ENCODE results near the gene ICE1. TPM values are rescaled to one million over a fixed set of nuclear protein-coding genes. Genes with fewer than 3 reads are reported as not detected.

ICE1 gene
- total and polyA plus RNA-seq, 7 experiments from 2014 or later: 17.2 to 47.6 (median 32.4) TPM

DNA sequence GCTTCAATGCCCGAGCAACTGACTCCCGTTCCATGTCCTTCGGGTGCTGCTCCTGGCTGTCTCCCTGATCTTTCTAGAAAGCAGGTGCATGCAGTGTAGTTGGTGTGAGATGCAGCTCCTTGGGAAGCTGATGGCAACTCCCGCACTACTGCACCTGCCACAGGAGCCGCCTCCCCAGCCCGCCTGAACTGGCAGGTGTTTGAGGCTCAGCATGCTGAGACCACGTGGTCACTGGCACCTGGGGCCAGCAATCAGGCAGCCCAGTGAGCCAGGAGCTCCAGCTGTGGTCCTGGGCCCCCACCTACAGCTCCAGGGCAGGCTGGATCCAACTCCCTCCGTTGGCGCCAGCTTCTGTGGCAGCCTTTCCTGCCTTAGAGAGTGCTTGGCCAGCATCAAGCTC is 111.5 kb downstream of the ICE1 start:
- H3K4me3 Mint-ChIP-seq: no peak overlapping the region
- POLR2A ChIA-PET: no interaction called here

DNA sequence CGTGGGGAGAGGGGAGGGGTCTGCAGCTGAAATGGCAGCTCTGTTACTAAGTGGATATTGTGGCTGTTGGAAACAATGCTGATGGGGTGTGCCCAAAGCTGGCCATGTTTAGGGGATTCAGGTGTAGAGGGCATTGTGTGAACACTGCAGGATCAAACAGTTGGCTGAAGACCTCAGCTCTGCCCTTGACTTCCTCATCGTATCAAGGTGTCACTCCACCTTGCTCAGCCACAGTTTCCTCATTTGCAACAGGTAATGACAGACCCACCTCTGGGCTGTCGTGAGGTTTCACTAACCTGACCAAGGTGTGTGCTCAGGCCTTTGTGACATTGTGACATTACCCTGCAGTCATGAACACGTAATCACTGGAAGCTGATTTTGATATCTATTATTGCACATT is 111.9 kb downstream of the ICE1 start:
- Histone ChIP-seq H3K4me1 (ENCODE audit: control insufficient read depth in 2 of 2, insufficient read depth in 2 of 2, low read length in 2 of 2) (no peaks in the 10 kb centered on the region), H3K27me3 (ENCODE audit: control insufficient read depth in 2 of 2, insufficient read depth in 2 of 2, low read length in 2 of 2) (no peaks in the 10 kb centered on the region), H3K4me3 (ENCODE audit: low read length) (no peak overlapping the region), H3K36me3 (ENCODE audit: control insufficient read depth in 2 of 3, insufficient read depth in 3 of 3, low read length in 3 of 3) (no peaks in the 10 kb centered on the region), H3K27ac (ENCODE audit: low read depth, low read length) (no peak overlapping the region), H3K9me3 (ENCODE audit: control insufficient read depth in 2 of 3, low read length in 3 of 3) (no peaks in the 10 kb centered on the region)
- Mint-ChIP-seq H3K27ac (no peak overlapping the region), H3K27me3 (peaks cover 12 to 28% (median 20%) of the 10 kb centered on the region in 5 donors), H3K9me3 (peaks cover 0 to 7% (median 0%) of the 10 kb centered on the region in 11 donors), H3K4me3 (no peak overlapping the region), H3K4me1 (peaks cover 0 to 5% (median 0%) of the 10 kb centered on the region in 7 donors), H3K36me3 (peaks cover 0 to 6% (median 0%) of the 10 kb centered on the region in 5 donors)
- ATAC-seq (no peak), DNase-seq (no peak)
- intact Hi-C loops (cut with micrococcal nuclease): no loop called here
- ChIA-PET POLR2A (no interaction called here), CTCF (no interaction called here)

More for the DNA sequence above, 111.5 kb downstream of the ICE1 start:
- H3K27ac Mint-ChIP-seq: no peak overlapping the region
- Histone ChIP-seq H3K4me3 (ENCODE audit: low read length) (no peak overlapping the region), H3K36me3 (ENCODE audit: control insufficient read depth in 2 of 3, insufficient read depth in 3 of 3, low read length in 3 of 3) (no peaks in the 10 kb centered on the region), H3K9me3 (ENCODE audit: control insufficient read depth in 2 of 3, low read length in 3 of 3) (no peaks in the 10 kb centered on the region), H3K27me3 (ENCODE audit: control insufficient read depth in 2 of 2, insufficient read depth in 2 of 2, low read length in 2 of 2) (no peaks in the 10 kb centered on the region), H3K4me1 (ENCODE audit: control insufficient read depth in 2 of 2, insufficient read depth in 2 of 2, low read length in 2 of 2) (no peaks in the 10 kb centered on the region), H3K27ac (ENCODE audit: low read depth, low read length) (no peak overlapping the region)
- H3K4me1 Mint-ChIP-seq: peaks cover 0 to 5% (median 0%) of the 10 kb centered on the region in 7 donors
- intact Hi-C loops (cut with micrococcal nuclease): no loop called here
- CTCF ChIA-PET: no interaction called here
- H3K27me3 Mint-ChIP-seq: peaks cover 12 to 28% (median 20%) of the 10 kb centered on the region in 5 donors
- ATAC-seq: no peak
- peaks cover 0 to 6% (median 0%) of the 10 kb centered on the region in 5 donors for H3K36me3 Mint-ChIP-seq
- no peak for DNase-seq
- peaks cover 0 to 7% (median 1%) of the 10 kb centered on the region in 11 donors for H3K9me3 Mint-ChIP-seq

DNA sequence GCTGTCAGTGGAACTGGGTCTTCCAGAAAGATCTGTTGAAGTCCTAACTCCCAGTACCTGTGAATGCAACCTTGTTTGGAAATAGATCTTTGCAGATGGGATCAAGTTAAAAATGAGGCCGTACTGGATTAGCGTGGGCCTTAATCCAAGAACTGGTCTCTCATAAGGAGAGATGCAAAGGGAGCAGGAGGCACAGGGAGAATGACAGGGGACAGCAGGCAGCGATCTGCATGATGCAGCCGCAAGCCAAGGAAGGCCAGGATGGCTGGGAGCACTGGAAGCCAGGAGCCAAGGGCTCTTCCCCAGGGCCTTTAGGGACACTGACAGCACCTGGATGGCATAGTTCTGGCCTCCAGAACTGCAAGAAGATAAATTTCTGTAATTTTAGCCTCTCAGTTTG is 114.4 kb downstream of the ICE1 start:
- Mint-ChIP-seq H3K4me3 (no peak overlapping the region), H3K36me3 (peaks cover 0 to 3% (median 0%) of the 10 kb centered on the region in 5 donors), H3K4me1 (peaks cover 0 to 4% (median 0%) of the 10 kb centered on the region in 7 donors), H3K9me3 (peaks cover 0 to 4% (median 0%) of the 10 kb centered on the region in 11 donors), H3K27me3 (peaks cover 0 to 34% (median 17%) of the 10 kb centered on the region in 5 donors), H3K27ac (no peak overlapping the region)
- intact Hi-C loops (cut with micrococcal nuclease): no loop called here
- ChIA-PET POLR2A (no interaction called here), CTCF (no interaction called here)
- ATAC-seq (no peak), DNase-seq (no peak)
- Histone ChIP-seq H3K36me3 (ENCODE audit: control insufficient read depth in 2 of 3, insufficient read depth in 3 of 3, low read length in 3 of 3) (no peaks in the 10 kb centered on the region), H3K27ac (ENCODE audit: low read depth, low read length) (no peak overlapping the region), H3K4me3 (ENCODE audit: low read length) (no peak overlapping the region), H3K4me1 (ENCODE audit: control insufficient read depth in 2 of 2, insufficient read depth in 2 of 2, low read length in 2 of 2) (no peaks in the 10 kb centered on the region), H3K9me3 (ENCODE audit: control insufficient read depth in 2 of 3, low read length in 3 of 3) (no peaks in the 10 kb centered on the region), H3K27me3 (ENCODE audit: control insufficient read depth in 2 of 2, insufficient read depth in 2 of 2, low read length in 2 of 2) (no peaks in the 10 kb centered on the region)

DNA sequence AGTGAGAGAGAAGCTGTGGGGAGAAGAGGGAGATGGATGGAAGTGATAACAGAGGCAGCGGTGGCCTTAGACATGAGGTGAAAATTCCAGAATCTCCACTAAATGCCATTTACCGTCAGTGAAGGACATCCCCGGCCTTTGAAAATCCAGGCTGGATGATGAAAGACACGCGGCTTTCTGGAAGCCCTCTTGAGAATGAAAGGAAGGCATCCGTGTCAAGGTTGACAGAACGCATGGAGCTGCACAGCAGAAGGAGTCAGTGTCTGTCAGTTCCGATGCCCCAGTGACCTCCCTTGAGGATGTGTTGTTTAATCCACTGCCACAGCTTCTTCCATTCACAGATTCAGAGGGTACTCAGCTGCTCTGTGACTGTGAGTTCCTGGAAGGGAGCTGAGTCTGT is 114.9 kb downstream of the ICE1 start:
- Mint-ChIP-seq H3K27ac (no peak overlapping the region), H3K4me1 (peaks cover 0 to under 1% (median 0%) of the 10 kb centered on the region in 7 donors), H3K9me3 (peaks cover 0 to 2% (median 0%) of the 10 kb centered on the region in 11 donors), H3K36me3 (no peaks in the 10 kb centered on the region), H3K27me3 (peaks cover 0 to 29% (median 12%) of the 10 kb centered on the region in 5 donors), H3K4me3 (no peak overlapping the region)
- Histone ChIP-seq H3K9me3 (ENCODE audit: control insufficient read depth in 2 of 3, low read length in 3 of 3) (no peaks in the 10 kb centered on the region), H3K27me3 (ENCODE audit: control insufficient read depth in 2 of 2, insufficient read depth in 2 of 2, low read length in 2 of 2) (no peaks in the 10 kb centered on the region), H3K4me3 (ENCODE audit: low read length) (no peak overlapping the region), H3K4me1 (ENCODE audit: control insufficient read depth in 2 of 2, insufficient read depth in 2 of 2, low read length in 2 of 2) (no peaks in the 10 kb centered on the region), H3K36me3 (ENCODE audit: control insufficient read depth in 2 of 3, insufficient read depth in 3 of 3, low read length in 3 of 3) (no peaks in the 10 kb centered on the region), H3K27ac (ENCODE audit: low read depth, low read length) (no peak overlapping the region)
- intact Hi-C loops (cut with micrococcal nuclease): no loop called here
- ChIA-PET CTCF (no interaction called here), POLR2A (no interaction called here)
- DNase-seq: no peak
- no peak for ATAC-seq

DNA sequence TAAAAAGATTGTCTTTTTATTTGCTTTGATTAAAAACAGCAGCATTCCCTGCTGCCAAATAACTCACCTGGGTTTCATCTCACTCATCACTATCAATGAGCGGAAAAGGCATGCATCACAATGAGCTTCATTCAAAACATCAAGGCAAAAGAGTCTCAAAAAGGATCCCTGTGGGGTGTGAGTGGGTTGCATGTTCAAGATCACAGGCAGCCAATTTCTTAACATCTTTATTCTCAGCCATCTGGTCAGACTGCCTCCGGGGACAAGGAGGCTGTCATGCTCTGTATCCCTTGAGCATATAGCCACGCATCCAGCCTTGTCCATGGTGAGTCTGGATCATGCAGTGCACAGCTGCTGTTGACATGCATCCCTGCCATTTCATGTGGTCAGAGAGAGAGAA is 117.1 kb downstream of the ICE1 start:
- Histone ChIP-seq H3K4me1 (ENCODE audit: control insufficient read depth in 2 of 2, insufficient read depth in 2 of 2, low read length in 2 of 2) (no peaks in the 10 kb centered on the region), H3K36me3 (ENCODE audit: control insufficient read depth in 2 of 3, insufficient read depth in 3 of 3, low read length in 3 of 3) (no peaks in the 10 kb centered on the region), H3K4me3 (ENCODE audit: low read length) (no peak overlapping the region), H3K9me3 (ENCODE audit: control insufficient read depth in 2 of 3, low read length in 3 of 3) (no peaks in the 10 kb centered on the region), H3K27me3 (ENCODE audit: control insufficient read depth in 2 of 2, insufficient read depth in 2 of 2, low read length in 2 of 2) (no peaks in the 10 kb centered on the region), H3K27ac (ENCODE audit: low read depth, low read length) (no peak overlapping the region)
- ChIA-PET CTCF (no interaction called here), POLR2A (no interaction called here)
- intact Hi-C loops (cut with micrococcal nuclease): no loop called here
- H3K4me3 Mint-ChIP-seq: no peak overlapping the region
- H3K27me3 Mint-ChIP-seq: peaks cover 0 to 23% (median 6%) of the 10 kb centered on the region in 5 donors
- H3K36me3 Mint-ChIP-seq: no peaks in the 10 kb centered on the region
- no peak overlapping the region for H3K27ac Mint-ChIP-seq
- DNase-seq (no peak), ATAC-seq (no peak)
- H3K9me3 Mint-ChIP-seq: peaks cover 0 to 2% (median 0%) of the 10 kb centered on the region in 11 donors
- no peaks in the 10 kb centered on the region for H3K4me1 Mint-ChIP-seq
